Stimulated activated CD8-positive, alpha-beta memory T cell treated with anti-CD3 and anti-CD28 coated beads, Interleukin-7, amount 100 ng/mL, for 4 hours (primary cell): ENCODE data around the gene SDR42E2.
"Not testable (repeated sequence)": the region's sequence is repeated elsewhere in the genome, so short reads cannot be mapped to it uniquely, and the experiment has no call there.

Experiments used
- DNase-seq, 2 donors: peaks; one replicate each; pipeline ENCODE4 v3.0.0-alpha.2; 2020; ENCODE audit warnings: low read depth in 2 of 2

Gene SDR42E2

GRCh38 chr16:22161999-22162655 is at the start of gene SDR42E2:
TSS of gene SDR42E2 (plus strand) at chr16:22162506. CDS start at chr16:22165583, 3,077 bp downstream.
- DNase-seq = peak in 1 of 2 donors; percentile 30

- no peak for DNase-seq
Measured at GRCh38 chr16:22116095-22116700, 46.1 kb upstream of the SDR42E2 start.

GRCh38 chr16:22117609-22118008 is 44.7 kb upstream of the SDR42E2 start:
- no peak for DNase-seq

GRCh38 chr16:22120440-22120839 is 41.9 kb upstream of the SDR42E2 start:
- DNase-seq = no peak

- DNase-seq = no peak
Measured at GRCh38 chr16:22122239-22122638, 40.1 kb upstream of the SDR42E2 start.

- DNase-seq = no peak
Measured at GRCh38 chr16:22123146-22123545, 39.2 kb upstream of the SDR42E2 start.

- no peak for DNase-seq
Measured at GRCh38 chr16:22123759-22124490, 38.4 kb upstream of the SDR42E2 start.

GRCh38 chr16:22124583-22125284 is 37.6 kb upstream of the SDR42E2 start:
- no peak for DNase-seq

- DNase-seq = no peak
Measured at GRCh38 chr16:22126037-22126558, 36.2 kb upstream of the SDR42E2 start.

- DNase-seq = not testable (repeated sequence)
Measured at GRCh38 chr16:22128537-22128936, 33.8 kb upstream of the SDR42E2 start.

GRCh38 chr16:22130528-22130927 is 31.8 kb upstream of the SDR42E2 start:
- DNase-seq = no peak

- DNase-seq = no peak
Measured at GRCh38 chr16:22132801-22133200, 29.5 kb upstream of the SDR42E2 start.

- no peak for DNase-seq
Measured at GRCh38 chr16:22138482-22138881, 23.8 kb upstream of the SDR42E2 start.

- DNase-seq = no peak
Measured at GRCh38 chr16:22139008-22139407, 23.3 kb upstream of the SDR42E2 start.

GRCh38 chr16:22139732-22140131 is 22.6 kb upstream of the SDR42E2 start:
- no peak for DNase-seq

GRCh38 chr16:22141767-22142166 is 20.5 kb upstream of the SDR42E2 start:
- DNase-seq = no peak

GRCh38 chr16:22144520-22144919 is 17.8 kb upstream of the SDR42E2 start:
- DNase-seq = no peak

GRCh38 chr16:22147853-22148252 is 14.5 kb upstream of the SDR42E2 start:
- DNase-seq = no peak

GRCh38 chr16:22151246-22151998 is 10.9 kb upstream of the SDR42E2 start:
- no peak for DNase-seq

- no peak for DNase-seq
Measured at GRCh38 chr16:22152316-22152715, 10.0 kb upstream of the SDR42E2 start.

GRCh38 chr16:22153078-22153477 is 9.2 kb upstream of the SDR42E2 start:
- not testable (repeated sequence) for DNase-seq
